HG03521 (cell line): ENCODE data around the gene ZSCAN25.
"Not testable (repeated sequence)": the region's sequence is repeated elsewhere in the genome, so short reads cannot be mapped to it uniquely, and the experiment has no call there.

Source experiments
- ATAC-seq: cut with Tn5 transposase; IDR thresholded peaks from one replicate; pipeline ENCODE4 v1.9.1; 2021; ENCODE audit warnings: mild to moderate bottlenecking, moderate library complexity; ENCODE audit not compliant: unreplicated experiment

Gene ZSCAN25

DNA sequence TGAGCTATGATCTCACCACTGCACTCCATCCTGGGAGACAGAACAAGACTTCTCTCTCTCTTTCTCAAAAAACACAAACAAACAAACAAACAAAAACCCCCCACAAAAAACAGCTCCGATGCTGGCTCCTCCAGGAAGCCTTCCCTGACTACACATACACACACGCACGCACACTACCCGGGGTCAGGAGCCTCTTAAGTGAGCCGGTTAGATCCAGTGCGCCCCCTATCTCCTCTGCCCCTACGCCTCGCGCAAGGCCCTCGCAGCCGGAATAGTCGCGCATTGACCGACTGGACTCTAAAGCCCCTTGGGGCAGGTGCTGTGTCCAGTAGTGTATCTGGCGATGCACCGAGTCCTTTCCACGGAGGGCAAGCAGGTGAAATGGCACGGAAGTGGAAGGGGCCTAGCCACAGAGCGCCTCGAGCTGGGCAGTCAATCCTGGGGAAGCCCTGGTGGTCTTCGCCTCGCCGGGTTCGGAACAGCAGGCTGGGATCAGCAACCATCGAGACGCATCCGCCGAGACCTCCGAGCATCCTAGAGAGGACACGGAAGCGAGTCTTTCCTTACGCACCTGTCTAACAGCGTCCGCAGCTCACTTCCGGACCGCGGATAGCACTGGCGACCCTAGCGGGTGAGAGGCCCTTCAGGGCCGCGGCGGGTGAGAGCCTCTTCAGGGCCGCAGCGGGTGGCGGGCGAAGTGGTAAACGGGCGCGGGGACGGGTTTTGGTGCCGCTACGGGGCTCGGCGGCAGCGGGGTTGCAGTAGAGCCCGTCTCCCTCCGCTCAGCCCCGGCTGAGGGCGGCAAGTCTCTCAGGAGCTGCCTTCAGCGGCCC, at the start of gene ZSCAN25:
Gene ZSCAN25 (plus strand): TSS at position 588 of the 833 bp plus-strand sequence. CDS start 2,661 bp downstream, outside the sequence.
- peak; percentile 86 for ATAC-seq

DNA sequence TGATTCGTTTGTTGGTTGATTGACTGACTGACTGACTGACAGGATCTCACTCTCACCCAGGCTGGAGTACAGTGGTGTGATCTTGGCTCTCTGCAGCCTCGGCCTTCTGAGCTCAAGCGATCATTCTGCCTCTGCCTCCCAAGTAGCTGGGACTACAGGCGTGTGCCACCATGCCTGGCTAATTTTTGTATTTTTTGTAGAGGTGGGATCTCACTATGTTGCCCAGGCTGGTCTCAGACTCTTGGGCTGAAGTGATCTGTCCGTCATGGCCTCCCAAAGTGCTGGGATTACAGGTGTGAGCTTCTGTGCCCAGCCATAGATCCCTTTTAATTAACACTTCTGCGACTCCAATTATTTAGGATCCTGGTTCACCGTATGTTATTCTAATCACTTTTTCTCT, 48.0 kb upstream of the ZSCAN25 start:
- not testable (repeated sequence) for ATAC-seq

DNA sequence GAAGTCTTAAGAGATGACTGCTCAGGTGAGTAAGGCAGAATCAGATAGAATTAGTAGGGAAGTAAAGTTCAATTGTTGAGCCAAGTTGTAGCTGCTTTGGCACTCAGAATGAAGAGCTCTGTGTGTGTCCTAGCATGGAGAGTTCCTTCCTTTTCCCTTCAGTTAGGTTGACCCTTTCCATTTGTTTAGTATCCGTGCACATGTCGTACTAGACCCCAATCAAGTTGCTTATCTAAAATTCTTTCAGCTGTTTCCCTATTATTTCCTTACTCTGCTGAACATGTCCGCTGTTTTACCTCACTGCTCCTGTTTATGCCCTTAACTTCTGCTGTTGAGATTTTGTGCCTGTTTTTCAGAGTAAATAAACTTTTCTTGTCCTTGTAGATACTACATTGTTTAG, 45.0 kb upstream of the ZSCAN25 start:
- no peak for ATAC-seq

DNA sequence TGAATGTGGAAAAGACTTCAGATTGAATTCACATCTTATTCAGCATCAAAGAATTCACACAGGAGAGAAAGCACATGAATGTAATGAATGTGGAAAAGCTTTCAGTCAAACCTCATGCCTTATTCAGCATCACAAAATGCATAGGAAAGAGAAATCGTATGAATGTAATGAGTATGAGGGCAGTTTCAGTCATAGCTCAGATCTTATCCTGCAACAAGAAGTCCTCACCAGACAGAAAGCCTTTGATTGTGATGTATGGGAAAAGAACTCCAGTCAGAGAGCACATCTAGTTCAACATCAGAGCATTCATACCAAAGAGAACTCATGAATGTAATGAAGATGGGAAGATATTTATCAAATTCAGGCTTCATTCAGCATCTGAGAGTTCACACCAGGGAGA, 43.5 kb upstream of the ZSCAN25 start:
- no peak for ATAC-seq

DNA sequence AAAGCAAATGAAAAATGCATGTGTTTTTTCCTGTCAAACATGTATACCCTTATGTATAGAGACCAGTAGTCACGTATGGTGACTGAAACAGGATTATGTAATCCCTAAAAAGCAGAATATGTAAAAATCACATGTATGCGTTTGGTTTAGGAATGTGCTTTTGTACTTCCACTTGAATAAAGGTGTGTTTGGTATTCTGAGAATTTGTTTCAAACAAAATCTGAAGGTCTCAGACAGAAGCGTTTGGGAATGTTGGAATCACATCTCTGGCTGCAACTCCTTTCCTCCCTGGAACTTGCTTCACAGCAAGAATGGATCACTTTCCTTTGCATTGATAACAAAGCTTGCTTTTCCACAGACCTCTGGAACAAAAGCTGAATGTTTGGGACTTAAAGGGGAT, 40.5 kb upstream of the ZSCAN25 start:
- no peak for ATAC-seq

DNA sequence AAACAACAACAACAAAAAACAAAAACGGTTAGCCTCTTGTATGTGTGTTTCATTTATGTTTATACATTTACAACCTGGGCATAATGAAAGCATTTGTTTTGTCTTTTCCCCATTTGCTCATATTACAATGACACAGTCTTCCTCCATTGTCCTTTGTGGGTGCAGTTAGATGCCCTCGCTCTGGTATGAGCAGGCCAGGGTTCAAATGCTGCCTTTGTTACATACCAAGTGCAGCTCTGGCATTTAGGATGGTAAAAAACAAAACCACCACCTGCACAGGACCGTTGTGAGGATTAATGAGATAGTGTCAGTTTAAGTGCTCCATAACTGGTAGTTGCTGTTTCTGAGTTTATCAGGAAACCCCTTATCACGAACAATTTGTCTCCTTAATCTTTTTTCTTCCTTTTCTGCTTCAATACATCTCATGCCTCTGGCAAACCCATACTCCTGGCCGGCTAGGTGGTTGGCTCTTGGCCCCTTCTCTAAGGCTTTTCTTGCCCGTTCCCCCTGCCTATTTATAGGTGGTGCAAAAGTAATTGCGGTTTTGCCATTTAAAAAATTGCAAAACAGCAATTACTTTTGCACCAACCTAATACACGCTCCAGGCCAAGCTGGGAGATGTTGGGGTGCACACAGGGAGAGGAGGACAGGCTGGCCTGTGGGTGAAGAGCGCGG, 37.3 kb upstream of the ZSCAN25 start:
- ATAC-seq = no peak

DNA sequence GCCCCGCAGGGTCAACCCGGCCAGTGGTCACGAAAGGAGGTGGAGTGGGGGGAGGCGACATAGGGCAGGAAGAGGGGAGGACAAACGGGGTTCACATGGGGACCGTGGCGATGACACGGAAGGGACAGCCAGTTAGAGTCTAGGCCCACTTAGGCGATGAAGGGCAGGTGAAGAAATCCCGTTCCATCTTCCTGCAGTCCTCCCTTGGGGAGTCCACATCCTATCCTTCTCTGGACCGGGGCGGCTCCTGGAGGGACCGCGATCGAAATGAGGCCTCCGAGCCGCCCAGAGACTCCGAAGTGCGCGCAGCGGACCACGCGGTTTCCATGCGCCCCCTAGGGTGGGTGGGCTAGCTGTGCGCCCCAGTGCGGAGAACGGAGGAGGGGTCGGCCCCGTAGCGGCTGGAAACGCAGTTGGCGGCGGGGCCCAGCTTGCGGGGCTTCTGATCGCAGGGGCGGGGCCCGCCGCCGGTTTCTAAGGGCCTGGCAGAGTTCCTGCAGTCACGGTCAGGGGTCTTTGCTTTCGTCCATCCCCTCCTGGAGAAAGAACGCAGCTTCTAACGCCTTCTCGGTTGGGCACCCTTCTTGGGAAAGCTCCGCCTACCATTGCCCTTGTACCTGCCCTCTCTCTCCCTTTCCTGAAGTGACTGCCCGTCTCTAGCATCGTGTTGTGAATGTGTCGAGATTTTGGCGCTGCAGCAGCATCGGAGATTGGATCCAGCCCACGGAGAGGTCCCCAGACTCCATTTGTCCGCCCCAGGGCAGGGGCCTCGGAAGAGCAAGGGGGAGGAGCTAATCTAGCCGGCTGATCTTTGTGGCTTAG, 36.6 kb upstream of the ZSCAN25 start:
- no peak for ATAC-seq

DNA sequence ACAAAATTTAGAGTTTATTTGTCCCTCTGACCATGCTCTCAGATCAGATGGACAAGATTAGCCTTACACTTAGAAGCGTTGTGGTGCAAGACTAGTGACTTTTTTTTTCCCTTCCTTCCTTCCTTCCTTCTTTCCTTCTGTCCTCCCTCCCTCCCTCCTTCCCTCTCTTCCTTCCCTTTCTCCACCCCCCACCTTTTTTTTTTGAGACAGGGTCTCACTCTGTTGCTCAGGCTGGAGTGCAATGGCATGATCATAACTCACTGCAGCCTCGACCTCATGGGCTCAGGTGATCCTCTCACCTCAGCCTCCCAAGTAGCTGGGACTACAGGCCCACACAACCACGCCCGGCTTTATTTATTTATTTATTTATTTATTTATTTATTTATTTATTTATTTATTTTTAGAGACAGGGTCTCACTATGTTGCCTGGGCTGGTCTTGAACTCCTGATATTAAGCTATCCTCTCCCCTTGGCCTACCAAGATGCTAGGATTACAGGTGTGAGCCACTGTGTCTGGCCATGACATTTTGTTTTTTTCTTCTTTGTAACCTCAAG, 35.9 kb upstream of the ZSCAN25 start:
- not testable (repeated sequence) for ATAC-seq

DNA sequence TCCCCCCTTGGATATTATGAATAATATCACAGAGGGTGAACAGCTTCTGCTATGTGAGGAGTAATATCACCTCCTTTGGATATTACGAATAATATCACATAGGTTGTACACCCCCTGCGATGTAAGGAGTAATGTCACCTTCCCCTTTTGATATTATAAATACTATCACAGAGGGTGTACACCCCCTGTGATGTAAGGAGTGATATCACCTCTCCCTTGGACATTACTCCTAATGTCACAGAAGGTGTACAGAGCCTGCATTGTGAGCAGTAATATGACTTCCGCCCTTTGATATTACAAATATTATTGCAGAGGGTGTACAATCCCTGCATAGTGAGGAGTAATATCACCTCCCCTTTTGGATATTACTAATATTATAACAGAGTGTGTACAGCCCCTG, 27.9 kb upstream of the ZSCAN25 start:
- no peak for ATAC-seq

DNA sequence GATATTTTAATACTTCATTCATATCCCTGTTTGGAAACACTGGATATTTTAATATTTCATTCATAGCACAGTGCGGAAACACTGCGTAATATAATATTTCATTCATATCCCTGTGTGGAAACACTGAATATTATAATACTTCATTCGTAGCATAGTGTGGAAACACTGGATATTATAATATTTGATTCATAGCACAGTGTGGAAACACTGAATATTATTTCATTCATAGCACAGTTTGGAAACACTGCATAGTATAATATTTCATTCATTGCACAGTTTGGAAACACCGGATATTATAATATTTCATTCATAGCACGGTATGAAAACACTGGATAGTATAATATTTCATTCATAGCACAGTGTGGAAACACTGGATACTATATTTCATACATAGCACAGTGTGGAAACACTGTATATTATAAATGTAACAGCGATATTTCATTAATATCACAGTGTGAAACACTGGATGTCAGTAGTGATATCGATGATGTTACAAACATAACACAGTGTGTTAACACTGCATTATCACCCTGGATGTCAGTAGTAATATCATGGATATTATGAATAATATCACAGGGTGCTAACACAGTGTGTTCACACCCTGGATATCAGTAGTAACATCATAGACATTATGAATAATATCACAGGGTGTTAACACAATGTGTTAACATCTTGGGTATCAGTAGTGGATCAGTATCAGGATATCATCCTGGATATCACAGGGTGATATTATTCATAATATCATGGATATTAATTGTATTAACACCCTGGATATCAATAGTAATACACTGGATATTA, 21.6 kb upstream of the ZSCAN25 start:
- ATAC-seq = no peak

DNA sequence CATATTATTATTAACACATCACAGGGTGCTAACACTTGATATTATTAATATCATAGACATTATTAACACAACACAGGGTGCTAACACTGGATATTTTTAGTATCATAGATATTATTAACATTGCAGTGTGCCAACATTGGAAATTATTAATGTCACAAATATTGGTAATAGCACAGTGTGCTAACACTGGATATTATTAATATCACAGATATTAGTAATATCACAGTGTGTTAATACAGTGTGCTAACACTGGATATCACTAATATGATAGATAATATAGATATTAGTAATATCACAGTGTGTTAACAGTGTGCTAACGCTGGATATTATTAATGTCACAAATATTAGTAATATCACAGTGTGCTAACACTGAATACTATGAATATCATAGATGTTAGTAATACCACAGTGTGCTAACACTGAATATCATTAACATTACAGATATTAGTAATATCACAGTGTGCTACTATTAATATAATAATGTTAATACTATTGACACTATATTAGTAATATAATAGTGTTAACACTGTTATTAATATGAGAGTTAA, 20.3 kb upstream of the ZSCAN25 start:
- ATAC-seq = no peak

DNA sequence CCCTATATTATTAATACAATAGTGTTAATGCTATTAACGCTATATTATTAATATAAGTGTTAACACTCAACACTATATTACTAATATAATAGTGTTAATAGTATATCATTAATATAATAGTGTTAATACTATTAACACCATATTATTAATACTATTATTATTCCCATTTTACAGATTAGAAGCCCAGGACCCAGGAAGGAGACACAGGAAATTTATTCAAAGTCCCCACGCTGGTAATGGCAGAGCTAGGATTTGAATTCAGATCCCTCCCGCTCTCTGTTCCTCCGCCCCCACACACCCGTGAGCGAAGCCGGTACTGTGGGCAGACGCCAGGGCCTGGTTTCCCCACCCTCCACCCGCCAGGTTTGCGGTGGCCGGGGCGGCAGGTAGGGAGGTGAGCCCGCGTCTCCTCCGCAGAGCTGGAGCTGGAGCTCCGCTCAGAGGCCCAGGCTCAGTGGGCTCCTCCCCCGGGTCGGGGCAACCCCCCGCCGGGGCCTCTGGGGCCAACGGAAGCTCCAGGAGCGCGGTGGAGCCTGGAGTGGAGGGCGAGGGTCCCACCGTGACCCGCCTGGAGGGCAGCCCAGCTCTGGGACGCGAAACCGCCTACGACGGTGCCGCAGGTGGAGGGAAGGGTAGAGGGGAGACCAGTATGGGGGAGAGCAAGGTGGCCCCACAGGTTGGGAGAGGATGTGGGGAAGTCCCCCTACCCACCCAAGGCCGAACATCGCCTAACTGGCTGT, 18.8 kb upstream of the ZSCAN25 start, which contains the start of gene TMEM225B:
Gene TMEM225B (plus strand): TSS at position 506 of the 740 bp plus-strand sequence. CDS start 6,122 bp downstream, outside the sequence.
- no peak for ATAC-seq

DNA sequence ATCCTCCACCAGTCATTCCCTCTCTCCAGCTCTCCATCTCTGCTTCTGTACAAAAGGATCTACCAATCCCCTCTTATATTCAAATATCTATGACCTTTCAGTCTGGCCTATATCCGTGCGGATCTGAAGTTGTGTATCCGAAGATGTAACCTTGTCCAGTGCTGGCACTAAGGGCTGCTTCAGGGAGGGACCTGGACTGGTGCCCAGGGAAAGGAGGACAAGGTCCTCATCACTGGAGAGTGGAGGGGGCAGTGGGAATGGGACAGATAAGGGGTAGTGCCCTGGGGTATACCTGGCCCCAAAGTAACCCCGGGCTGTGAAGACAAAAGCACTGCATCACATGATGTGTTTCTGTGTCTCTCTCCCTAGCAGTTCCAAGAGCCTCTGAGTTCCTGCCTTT, 16.9 kb upstream of the ZSCAN25 start:
- no peak for ATAC-seq

DNA sequence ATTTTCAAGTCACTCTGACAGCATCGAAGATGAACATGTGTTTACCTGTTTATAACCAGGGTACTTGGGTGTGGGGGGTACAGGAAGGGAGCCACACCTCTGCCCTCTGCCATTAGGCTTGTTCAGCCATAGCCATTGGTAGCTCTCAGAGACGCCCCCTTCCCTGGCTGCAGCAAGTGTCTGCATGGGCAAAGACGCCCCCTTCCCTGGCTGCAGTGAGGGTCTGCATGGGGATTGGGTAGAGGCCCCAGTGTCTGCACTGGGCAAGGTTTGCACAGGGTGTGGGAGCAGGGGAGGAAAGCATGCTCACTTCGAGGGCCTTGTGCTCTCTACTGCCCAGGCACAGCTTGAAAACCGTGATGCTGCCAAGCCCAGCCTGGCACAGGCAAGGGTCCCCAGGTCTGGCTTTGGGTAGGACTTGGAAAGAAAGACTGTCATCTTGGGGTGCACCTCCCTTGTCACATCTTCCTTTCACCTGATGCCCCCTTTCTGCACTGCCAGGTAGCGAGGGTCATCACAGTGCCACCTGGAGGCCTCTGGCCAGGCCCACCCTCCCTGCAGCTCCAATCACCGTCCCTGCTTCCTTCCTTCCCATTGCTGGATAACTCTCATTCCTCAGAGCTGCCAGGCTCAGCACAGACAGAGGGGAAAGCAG, 15.0 kb upstream of the ZSCAN25 start:
- no peak for ATAC-seq

DNA sequence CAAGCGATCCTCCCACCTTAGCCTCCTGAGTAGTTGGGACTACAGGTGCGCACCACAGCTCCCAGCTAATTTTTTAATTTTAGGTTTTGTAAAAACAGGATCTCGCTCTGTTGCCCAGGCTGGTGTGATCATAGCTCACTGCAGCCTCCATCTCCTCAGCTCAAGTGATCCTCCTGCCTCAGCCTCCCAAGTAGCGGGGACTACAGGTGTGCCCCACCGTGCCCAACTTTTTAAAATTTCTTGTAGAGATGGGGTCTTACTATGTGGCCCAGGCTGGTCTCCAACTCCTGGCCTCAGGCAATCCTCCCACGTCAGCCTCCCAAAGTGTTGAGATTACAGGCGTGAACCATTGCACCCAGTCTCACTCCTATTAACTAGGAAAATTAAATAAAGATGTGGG, 11.2 kb upstream of the ZSCAN25 start:
- ATAC-seq = no peak

DNA sequence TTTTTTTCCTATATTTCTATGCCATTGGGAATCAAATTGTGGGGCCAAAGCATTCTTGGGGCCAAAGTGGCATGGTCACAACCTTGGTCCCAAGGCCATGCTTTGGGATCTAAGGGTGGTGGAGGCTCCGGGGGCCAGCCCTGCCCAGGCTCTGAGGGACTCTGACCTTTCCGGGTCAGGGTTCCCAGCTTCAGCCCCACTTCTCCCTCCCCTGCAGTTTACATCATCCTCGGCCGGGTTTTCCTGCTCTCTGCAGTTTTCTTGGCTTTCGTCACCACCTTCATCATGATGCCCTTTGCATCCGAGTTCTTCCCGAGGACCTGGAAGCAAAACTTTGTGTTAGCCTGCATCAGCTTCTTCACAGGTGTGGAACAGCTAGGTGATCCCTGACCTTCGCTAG, 10.2 kb upstream of the ZSCAN25 start:
- ATAC-seq = no peak

DNA sequence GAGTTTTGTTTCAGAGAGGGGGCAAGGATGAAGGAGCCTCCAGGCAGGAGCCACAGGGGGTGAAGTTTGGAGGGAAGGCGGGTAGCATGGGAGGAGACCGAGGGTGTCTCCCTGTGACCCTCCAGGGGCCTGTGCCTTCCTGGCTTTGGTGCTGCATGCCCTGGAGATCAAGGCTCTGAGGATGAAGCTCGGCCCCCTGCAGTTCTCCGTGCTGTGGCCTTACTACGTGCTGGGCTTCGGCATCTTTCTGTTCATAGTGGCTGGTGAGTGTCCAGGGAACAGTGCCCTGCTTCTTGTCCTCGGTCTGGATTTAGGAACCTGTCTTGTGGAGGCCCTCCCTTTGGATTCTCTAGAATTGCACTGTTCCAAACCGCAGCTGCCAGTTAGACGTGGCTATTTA, 9.2 kb upstream of the ZSCAN25 start:
- no peak for ATAC-seq

DNA sequence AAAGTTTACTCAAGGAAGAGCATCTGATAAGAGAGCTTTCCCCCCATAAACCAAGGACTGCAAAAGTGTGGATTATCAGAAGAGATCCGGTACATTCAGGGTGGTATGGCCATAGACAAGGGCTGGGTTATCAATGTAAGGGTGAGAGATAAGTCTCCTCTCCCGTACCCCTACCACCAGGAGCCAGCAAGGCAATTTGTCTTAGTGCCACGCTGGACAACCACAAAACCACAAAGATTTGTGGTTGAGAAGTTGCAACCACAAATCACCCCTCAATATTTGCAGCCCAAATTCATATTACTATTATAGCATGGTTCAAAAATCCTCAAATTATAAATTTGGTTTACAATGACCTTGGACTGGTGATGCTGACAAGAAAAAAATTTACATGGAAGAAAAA, 2.3 kb upstream of the ZSCAN25 start:
- no peak for ATAC-seq

DNA sequence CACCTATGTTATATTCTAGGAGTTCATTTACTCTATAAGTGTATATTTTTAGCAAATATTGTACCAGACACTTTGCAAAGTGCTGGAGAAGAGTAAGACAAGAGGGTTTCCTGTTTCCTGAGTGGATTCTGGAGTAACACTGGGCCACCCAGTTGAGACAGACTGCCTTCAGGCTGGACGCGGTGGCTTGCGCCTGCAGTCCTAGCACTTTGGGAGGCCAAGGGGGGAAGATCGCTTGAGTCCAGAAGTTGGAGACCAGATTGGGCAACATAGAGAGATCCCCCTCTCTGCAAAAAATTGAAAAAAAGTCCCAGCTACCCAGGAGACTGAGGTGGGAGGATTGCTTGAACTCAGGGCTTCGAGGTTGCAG, 772 bp upstream of the ZSCAN25 start:
- no peak for ATAC-seq
